GM06990 (cell line): ENCODE results near the gene BCL2L11.

Experiments
- DNase-seq: peaks from one replicate; pipeline ENCODE4 v3.0.0-alpha.2; 2011; ENCODE audit not compliant: insufficient read length; ENCODE audit errors: extremely low read depth
- H3K27me3 ChIP-seq: replicated peaks from 2 replicates; pipeline ENCODE4 v1.6.0; 2011; ENCODE audit warnings: low read length; ENCODE audit not compliant: control insufficient read depth, insufficient read depth
- H3K36me3 ChIP-seq: 2 replicates; pipeline ENCODE4 v1.5.1; 2011; ENCODE audit warnings: low read length; ENCODE audit not compliant: control insufficient read depth, insufficient read depth
- H3K4me3 ChIP-seq: replicated peaks from 2 replicates; pipeline ENCODE4 v1.5.1; 2011; ENCODE audit warnings: low read depth, mild to moderate bottlenecking, control low read depth, low read length
- TF ChIP-seq, protein P1 (sequence below): IDR thresholded peaks from 2 replicates; pipeline ENCODE4 v1.5.1; 2011; ENCODE audit warnings: low read length, control low read depth, mild to moderate bottlenecking, inconsistent platforms; ENCODE audit not compliant: insufficient read depth, poor library complexity, severe bottlenecking

The BCL2L11 gene

DNA sequence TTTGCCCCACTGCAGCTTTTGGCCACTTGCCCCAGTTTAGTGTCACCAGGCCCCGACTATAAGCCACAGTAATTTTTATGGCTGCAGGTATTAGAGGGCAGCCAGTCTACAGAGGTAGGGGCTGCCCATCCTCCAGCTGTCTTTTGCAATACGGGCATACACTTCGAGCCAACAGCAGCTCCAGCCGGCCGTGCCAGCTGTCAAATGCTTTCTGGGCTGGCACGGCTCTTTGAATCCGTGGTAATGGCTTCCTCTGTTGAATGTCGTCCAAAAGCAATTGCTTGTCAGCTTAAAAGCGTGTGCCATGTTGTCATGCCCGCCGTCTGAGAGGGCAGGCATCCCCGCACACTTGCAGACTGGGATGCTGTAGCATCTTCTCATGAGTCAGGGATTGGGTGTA, 41.3 kb downstream of the BCL2L11 start:
- no peak for DNase-seq
- H3K36me3 ChIP-seq, result peaks cover 2% of the 10 kb centered on the region; the same call in 1 of the 2 replicates
- no peaks in the 10 kb centered on the region; the same call in 1 of the 2 replicates for H3K27me3 ChIP-seq
- TF ChIP-seq, protein P1, sequence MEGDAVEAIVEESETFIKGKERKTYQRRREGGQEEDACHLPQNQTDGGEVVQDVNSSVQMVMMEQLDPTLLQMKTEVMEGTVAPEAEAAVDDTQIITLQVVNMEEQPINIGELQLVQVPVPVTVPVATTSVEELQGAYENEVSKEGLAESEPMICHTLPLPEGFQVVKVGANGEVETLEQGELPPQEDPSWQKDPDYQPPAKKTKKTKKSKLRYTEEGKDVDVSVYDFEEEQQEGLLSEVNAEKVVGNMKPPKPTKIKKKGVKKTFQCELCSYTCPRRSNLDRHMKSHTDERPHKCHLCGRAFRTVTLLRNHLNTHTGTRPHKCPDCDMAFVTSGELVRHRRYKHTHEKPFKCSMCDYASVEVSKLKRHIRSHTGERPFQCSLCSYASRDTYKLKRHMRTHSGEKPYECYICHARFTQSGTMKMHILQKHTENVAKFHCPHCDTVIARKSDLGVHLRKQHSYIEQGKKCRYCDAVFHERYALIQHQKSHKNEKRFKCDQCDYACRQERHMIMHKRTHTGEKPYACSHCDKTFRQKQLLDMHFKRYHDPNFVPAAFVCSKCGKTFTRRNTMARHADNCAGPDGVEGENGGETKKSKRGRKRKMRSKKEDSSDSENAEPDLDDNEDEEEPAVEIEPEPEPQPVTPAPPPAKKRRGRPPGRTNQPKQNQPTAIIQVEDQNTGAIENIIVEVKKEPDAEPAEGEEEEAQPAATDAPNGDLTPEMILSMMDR, result no peak
- no peak overlapping the region for H3K4me3 ChIP-seq

DNA sequence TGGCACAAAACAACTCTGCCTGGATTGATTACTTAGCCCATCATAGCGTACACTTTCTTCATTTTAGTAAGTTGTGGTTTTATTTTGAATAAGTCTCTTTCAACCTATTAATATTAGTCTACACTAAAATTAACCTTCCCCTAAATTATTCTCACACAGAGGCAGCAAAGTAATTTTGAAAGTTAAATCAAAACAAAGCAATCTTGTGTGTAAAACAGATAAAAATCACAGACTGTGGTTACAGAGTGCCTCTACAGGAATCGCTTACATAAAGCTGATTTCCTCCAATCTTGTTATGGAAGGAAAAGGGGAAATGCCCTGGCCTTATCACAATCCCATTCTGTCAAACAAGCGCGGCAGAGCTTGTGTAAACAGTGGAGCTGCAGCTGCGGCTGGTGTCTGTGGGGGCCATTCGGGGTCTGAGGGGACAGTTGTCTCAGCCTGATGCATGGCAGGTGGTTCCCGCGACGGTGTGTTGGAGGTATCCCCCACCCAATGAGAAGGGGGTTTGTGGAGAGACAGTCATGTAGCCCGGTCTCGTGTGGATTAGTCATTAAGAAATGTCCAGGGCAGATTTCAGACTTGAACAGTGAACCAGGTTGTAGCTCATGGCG, 42.1 kb downstream of the BCL2L11 start:
- peaks cover 2% of the 10 kb centered on the region; the same call in 1 of the 2 replicates for H3K36me3 ChIP-seq
- no peaks in the 10 kb centered on the region; the same call in none of the 2 replicates for H3K27me3 ChIP-seq
- peak; percentile 29 for DNase-seq
- TF ChIP-seq, protein P1, result no peak
- H3K4me3 ChIP-seq, result no peak overlapping the region

DNA sequence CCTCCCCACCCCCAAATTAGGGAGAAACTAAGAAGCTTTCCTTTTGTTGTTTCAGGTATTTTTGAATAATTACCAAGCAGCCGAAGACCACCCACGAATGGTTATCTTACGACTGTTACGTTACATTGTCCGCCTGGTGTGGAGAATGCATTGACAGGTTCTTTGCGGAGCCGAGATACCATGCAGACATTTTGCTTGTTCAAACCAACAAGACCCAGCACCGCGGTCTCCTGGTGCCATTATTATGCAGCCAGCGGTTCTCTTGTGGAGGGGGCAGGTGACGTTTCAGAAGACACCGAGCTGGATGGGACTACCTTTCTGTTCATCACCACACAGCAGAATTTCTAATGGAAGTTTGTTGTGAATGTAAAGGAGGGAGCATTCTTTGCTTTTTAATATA, 43.4 kb downstream of the BCL2L11 start:
- no peak overlapping the region for H3K4me3 ChIP-seq
- H3K27me3 ChIP-seq, result no peaks in the 10 kb centered on the region; the same call in none of the 2 replicates
- TF ChIP-seq, protein P1, result no peak
- DNase-seq, result no peak
- H3K36me3 ChIP-seq, result peaks cover 2% of the 10 kb centered on the region; the same call in 1 of the 2 replicates

DNA sequence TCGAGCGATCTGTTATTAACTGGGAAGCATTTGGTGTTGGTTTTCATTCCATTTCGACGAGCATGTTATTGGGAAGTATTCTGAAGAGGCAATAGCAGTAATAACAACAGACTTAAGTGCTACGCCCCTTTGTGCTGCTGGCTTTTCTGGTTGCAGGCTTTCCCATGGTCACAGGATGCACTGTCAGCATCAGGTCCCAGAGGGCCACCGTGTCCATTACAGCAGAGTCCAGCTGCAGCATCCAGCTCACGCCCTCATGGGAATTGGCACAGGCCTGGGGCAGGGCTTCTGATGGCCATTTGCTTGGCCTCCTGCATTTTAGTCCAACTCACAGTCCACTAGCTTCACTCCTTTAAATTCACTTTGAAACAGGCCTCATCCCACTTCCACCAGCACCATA, 44.4 kb downstream of the BCL2L11 start:
- no peak for DNase-seq
- TF ChIP-seq, protein P1, result no peak
- Histone ChIP-seq H3K36me3 (peaks cover 2% of the 10 kb centered on the region; the same call in 1 of the 2 replicates), H3K4me3 (no peak overlapping the region), H3K27me3 (no peaks in the 10 kb centered on the region; the same call in none of the 2 replicates)

DNA sequence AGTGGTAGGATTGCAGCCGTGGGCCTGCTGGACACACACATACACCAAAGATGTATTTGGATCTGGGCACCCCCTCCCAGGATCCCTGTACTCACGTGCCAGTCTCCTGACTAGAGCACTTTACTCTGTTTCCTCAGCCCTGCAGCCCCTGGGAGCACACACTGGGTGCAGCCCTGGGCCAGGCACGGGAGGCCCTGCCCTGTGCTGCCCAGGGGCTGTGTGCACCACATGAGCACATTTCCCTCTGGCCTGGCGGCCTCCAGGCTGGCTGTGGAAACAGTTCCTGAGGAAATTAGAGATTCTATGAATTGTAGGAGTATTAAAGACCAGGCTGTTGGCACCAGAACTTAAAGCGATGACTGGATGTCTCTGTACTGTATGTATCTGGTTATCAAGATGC, 45.4 kb downstream of the BCL2L11 start:
- no peak for DNase-seq
- Histone ChIP-seq H3K27me3 (no peaks in the 10 kb centered on the region; the same call in none of the 2 replicates), H3K36me3 (peaks cover 2% of the 10 kb centered on the region; the same call in 1 of the 2 replicates), H3K4me3 (no peak overlapping the region)
- TF ChIP-seq, protein P1, result no peak
